ENCODE data around the gene FXR2.
A peak's percentile ranks its signal among the peaks of the same experiment; 100 is the strongest.
"Not testable (repeated sequence)": the region's sequence is repeated elsewhere in the genome, so short reads cannot be mapped to it uniquely, and the experiment has no call there.

Gene FXR2

DNA sequence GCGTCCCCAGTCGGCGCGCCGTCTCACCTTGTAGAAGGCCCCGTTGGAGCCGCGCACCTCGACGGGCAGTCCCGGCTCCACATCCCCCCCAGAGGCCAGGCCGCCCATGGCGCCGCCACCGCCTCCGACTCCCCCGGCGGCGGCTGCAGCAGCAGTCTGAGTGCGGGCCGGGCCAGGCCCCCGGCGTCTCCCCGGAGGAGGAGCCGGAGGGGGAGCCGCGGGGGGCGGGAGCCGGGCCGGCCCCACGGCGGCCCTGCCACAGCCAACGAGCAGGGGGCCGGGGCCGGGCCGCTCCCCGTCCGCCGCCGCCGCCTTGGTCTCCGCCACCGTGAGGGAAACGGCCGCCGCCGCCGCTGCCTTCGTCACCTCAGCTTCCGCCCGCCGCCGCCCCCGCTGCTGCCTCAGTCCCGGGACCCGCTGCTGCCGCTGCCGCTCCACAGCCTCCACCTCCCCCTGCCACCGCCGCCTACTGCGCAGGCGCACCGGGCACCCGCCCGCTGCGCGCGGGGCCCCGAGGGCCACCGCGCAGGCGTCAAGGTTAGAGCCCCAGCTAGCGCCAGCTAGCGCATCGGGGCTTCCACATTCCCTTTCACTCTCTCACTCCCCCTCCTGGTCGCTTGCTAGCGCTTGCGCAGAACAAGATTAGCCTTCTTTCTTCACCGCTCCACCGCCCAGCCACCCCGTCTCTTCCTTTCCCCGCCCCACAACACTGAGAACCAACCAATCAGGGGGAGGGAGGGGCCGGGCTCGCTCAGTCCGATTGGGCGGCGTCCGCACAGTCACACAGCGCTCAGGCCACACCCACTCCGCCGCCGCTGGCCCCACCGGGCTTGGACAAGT, at the start of gene FXR2:
Gene FXR2, minus strand, starts transcription at position 473 of the 840 bp plus-strand sequence. Its CDS starts 365 bp downstream, at position 108.
- peak; percentile 94 for DNase-seq (ENCODE audit: low spot score)

DNA sequence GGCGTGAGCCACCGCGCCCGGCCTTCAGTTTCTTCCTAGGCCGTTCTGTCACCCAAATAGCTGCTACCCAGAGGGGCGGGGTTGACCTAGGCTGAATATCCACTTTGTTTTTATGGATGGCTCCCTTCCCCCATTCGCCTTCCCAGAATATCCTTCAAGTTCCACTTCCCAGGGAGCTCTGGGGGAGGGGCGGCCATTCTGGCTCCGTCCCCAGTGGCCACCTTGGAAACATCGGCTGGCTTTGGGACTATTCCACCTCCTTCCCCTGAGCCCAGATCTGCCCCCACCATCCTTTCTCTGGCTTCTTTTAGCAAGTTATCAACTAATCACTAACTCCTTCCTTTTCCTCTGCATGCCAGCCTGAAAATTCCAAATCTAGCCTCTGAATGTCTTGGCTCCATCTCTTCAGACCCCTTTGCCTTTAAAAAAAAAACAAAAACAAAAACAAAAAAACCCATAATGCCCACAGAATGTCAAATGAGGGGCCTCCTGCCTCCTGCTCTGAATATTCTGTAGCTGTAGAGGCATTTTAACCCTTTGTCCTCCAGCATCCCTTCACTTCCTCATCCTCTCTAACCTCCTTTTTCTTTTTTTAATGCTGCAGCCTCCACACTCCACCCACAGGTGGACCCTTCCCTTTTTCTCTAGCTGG, 42.4 kb upstream of the FXR2 start:
- DNase-seq (ENCODE audit: low spot score) = no peak

DNA sequence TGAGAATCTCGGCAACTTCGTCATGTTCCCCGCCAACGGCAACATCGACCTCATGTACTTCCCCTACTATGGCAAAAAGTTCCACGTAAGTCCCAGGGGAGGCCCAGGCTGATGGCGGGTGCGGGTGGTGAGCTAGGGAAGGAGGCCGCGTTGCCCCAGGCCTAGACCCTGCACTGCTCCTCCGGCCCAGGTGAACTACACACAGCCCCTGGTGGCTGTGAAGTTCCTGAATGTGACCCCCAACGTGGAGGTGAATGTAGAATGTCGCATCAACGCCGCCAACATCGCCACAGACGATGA, 40.8 kb upstream of the FXR2 start:
- DNase-seq (ENCODE audit: low spot score) = no peak

DNA sequence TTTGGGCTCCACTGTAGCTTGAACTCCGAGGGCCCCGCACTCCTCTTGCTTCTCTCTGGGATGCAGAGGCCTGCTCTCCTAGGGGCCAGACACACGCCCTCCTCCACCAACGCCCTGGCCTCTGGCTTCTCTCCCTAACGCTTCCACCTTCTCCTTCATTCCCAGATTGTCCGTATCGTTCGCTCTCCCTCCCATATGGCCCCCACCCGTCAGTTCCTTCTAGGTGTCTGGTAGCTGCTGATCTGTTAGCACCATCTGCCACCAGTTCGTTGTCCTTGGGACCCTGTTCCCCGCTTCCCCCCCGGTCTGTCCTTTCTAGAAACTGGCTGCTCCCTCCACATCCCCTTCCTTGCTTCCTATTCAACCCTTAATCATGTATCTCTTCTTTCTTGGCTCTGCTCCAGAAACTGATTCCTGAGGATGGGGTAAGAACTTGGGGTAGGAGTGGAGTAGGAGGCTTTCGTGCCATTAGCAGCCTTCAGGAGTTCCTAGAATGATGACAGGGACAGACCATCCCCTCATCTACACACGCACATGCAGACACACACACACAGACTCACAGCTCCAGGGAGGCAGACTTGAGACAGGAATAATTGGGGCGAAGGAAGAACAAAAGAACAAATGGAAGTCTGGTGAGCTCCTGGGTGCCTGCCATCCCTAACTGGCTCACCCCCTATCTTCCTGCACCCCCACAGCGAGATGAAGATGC, 40.3 kb upstream of the FXR2 start:
- no peak for DNase-seq (ENCODE audit: low spot score)

DNA sequence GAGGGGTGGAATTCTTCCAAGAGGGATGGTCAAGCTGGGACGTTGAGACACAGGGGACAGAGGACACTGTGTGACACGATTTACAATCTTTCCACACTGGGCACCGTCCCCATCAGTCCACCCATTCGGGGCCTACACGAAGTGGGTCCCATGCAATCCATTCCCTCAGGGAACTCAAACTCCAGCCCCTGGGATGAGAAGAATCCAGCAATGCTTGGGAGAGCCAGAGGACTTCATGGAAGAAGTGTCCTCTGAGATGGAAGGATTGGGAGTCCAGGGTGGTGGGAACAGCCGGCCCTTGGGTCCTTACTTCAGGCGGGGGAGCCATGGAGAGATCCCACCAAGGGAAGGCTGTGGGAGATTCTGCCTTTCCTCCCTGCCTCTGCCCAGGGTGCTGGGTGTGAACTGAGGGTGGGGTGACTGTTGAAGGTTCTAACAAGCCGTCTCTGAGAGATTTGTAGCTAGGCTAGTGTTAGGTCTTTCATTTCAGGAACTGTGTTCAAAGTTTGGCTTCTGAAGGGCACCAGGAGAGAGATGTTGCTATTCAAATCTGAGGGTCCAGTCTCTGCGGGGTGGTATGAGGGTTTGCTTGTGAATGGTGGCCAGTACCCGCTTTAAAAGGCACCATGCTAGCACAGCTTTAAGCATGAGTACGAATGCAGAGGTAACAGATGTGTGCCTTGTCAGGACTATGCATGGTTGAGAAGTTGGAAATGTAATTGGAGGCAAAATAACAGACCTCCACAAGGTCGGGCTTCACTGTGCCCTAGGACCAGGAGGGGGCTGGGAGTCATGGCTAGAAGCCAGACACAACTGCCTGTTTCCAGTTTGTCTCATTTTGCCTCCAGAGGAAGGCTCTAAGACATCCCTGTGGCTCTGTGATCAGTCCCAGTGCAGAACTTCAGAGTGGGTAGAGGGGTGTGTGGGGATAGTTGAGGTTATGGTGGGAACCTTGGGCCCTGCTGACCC, 38.0 kb upstream of the FXR2 start:
- DNase-seq (ENCODE audit: low spot score) = no peak

DNA sequence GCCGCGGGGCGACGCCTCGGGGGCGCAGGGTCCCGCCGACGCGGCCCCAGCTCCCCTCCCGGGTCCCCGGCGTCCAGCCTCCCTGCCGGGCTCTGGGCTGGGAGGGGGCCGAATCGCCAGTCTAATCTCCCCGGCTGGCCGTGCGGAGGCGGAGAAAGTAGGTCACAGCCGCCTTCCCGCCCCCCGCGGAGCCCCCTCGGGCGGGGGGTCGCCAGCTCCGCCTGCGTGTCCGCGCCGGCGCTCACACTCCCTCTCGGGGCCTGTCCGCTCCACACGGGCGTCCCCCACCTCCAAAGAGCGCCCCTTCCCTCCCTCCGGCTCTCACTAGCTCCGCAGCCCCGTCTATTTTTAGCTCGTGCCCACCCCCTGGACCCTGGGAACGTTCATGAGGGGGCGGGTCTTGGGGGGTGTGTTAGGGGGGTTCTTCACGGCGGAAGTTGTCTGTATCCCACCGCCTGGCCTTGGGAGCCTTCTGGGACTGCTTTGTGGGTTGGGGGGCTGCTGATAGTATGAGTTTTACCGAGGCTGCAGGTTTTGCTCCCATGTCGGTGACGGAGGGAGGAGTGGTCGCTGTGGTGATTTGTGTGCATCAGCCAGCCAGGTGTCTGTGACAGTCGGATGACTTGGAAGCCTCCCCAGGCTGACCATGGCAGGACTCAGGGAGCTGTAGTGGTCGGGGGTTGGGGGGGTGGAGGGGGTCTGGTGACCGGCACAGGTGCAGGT, 37.1 kb upstream of the FXR2 start:
- no peak for DNase-seq (ENCODE audit: low spot score)

DNA sequence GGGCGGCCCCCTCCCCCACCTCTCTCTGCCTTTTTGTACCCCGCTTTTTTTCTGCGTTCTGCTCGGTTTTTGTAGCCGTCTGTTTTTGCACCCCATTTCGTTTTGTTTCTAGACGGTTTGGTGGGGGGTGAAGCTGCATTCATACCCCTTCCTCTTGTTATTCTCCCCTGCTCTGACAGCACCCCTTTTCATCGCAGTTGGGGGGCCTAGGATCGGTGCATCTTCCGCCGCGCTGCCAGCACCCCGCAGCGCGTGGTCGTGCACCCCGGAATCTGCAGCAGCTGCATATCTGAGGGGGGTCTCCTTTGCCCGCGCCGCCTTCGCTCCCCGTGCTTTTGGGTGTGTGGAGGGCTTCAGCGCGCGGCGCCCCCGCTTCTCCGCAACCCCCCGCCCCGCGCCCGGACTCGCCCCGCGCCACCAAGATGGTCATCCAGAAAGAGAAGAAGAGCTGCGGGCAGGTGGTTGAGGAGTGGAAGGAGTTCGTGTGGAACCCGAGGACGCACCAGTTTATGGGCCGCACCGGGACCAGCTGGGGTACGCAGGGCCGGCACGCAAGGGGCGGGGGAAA, 36.5 kb upstream of the FXR2 start:
- no peak for DNase-seq (ENCODE audit: low spot score)

DNA sequence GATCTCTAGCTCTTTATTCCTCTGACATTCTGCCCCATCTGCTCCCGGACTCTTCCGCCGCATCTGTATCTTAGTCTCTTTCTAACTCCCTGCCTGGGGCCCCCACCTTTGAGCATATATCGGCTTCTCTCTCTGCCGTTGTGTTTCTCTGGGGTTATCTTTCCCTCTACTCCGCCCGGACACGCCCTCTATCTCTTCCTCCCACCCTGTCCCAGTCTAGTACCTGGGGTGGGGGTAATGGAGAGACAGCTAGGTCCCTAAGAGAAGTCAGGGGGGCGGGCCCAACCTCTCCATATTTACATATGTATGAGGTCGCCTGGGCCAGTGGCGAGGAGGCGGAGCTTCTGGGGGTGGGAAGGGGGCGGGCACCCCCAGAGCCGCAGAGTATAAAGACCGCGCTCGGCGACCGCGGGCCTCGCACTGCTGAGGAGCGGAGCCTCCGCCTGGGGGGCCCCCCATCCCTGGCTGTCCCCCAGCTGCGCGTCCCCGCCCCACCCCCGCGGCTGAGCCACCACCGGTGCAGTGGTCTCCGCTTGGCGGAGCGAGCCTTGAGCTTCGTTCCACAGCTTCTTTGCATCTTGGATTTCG, 35.9 kb upstream of the FXR2 start, which contains the start of gene ATP1B2:
Gene ATP1B2, plus strand, starts transcription at position 418 of the 588 bp plus-strand sequence. CDS start 593 bp downstream, outside the sequence.
- DNase-seq (ENCODE audit: low spot score) = peak; percentile 87

DNA sequence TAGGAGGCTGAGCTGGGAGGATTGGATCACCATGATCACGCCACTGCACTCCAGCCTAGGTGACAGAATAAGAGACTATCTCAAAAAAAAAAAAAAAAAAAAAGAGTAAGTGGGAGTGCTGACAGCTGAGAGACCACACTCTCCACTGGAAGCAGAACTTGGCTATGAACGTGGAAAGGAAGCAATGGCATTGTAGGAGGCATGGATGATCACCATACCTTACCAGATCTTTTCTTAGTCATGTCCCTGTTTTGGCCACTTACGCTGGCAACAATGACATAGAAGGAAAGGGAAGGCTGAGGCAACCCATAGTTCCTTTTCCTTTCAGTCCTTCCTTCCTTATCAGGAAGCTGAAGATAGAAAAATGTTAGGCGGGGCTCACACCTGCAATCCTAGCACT, 32.3 kb upstream of the FXR2 start:
- DNase-seq (ENCODE audit: low spot score) = no peak

DNA sequence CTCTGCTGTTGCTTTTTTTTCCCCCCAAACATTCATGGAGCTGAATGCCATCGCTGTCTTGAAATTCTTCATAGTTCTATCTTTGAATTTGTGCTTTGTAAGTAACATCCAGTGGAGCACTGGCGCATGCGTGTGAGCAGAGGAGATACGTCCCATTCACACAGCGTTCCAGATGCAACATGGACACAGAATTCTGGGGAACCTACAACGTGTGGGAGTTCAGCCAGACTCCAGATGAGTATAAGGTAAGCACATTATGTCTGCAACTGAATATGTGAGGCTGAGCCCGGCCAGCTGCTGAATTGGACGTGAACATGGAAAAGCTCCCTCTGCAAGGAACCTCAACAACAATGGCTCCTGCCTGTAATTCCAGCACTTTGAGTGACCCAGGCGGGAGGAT, 31.8 kb upstream of the FXR2 start:
- no peak for DNase-seq (ENCODE audit: low spot score)

DNA sequence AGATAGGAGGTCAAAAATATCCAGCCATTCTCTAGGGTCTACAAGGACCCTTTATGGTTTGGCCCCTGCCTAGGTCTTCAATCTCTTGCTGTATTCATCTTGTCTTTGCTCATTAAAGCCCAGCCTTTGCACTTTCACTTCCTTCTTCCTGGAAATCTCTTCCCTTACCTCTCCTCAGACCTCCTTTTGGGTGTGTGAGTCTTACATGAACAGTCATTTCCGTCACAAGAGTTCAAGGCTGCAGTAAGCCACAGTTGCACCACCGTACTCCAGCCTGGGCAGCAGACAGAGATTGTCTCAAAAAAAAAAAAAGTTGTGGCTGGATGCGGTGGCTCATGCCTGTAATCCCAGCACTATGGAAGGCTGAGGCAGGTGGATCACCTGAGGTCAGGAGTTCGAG, 30.1 kb upstream of the FXR2 start:
- DNase-seq (ENCODE audit: low spot score) = no peak

DNA sequence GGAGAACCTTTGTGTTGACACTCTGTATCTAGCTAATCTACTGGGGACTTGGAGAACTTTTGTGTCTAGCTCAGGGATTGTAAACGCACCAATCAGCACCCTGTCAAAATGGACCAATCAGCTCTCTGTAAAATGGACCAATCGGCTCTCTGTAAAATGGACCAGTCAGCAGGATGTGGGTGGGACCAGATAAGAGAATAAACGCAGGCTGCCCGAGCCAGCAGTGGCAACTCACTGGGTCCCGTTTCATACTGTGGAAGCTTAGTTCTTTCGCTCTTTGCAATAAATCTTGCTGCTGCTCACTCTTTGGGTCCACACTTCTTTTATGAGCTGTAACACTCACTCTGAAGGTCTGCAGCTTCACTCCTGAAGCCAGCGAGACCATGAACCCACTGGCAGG, 26.9 kb upstream of the FXR2 start:
- not testable (repeated sequence) for DNase-seq (ENCODE audit: low spot score)

DNA sequence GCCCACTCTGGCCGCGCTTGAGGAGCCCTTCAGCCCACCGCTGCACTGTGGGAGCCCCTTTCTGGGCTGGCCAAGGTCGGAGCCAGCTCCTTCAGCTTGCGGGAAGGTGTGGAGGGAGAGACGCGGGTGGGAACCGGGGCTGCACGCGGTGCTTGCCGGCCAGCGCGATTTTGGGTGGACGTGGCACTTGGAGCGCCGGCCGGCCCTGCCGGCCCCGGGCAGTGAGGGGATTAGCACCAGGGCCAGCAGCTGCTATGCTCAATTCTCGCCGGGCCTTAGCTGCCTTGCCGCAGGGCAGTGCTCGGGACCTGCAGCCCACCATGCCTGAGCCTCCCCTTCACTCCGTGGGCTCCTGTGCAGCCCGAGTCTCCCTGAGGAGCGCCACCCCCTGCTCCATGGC, 26.1 kb upstream of the FXR2 start:
- no peak for DNase-seq (ENCODE audit: low spot score)

DNA sequence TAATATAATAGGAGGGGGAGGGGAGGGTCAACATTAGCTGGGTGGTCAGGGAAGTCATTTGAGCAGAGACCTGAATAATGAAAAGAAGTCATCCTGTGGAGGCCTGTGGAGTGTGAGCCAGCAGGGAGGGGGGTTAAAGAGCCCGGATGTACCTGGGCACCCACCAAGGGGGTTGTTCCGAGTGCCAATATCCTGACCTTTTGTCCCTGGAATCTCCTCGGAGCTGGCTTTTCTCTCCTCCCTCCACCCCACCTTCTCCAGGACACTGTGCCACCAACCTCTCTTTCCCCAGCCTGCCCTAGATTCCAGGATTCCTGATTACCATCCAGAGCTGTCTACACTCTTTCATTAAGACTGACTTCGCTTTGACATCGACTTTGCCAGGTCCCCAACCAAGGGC, 21.5 kb upstream of the FXR2 start:
- no peak for DNase-seq (ENCODE audit: low spot score)

DNA sequence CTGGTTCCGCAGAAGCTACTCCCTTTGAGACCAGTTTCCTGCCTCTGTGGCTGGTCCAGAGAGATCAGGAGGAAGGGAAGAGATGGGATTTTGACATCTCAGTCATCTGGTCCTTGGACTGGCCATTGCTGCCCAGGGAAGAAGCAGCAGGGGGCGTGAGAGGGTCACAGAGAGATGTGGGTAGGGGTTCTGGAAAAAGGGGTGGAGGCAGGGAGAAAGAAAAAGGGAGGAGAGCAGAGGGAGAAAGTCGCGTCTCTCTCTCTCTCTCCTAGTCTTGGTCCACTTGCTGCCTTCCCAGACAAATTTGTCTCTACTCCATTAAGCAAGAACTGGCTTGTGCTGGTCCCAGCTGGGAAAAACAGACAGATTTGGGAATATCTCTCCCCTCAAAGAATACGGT, 19.7 kb upstream of the FXR2 start:
- peak; percentile 64 for DNase-seq (ENCODE audit: low spot score)

DNA sequence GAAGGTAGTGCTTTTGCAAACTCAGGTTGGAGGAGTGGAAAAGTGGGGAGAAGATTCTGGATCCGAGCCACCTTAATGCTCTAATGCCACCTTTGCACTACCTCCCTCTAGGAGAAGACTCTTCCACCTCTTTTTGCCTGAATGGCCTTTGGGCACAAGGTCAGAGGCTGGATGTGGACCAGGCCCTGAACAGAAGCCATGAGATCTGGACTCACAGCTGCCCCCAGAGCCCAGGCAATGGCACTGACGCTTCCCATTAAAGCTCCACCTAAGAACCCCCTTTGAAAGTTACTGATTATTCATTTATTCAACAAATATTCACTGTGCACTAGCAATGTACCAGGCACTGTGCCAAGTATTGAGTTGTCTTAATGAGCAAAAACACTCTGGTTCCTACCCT, 18.4 kb upstream of the FXR2 start:
- DNase-seq (ENCODE audit: low spot score) = no peak

DNA sequence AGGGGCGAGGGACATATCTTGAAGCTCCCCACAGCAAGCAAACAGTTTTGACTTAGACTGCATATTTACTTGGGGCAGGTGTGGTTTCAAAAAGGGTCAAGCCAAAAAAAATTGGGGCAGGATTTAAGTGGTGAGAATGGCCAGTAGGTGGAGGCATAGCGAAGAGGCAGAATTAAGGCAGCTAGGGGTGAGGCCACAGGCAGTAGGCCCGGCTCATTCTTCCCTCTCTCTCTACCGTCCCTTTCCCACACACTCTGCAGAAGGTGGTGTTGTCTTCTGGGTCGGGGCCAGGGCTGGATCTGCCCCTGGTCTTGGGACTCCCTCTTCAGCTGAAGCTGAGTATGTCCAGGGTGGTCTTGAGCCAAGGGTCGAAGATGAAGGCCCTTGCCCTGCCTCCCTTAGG, 17.8 kb upstream of the FXR2 start:
- DNase-seq (ENCODE audit: low spot score) = peak; percentile 50

DNA sequence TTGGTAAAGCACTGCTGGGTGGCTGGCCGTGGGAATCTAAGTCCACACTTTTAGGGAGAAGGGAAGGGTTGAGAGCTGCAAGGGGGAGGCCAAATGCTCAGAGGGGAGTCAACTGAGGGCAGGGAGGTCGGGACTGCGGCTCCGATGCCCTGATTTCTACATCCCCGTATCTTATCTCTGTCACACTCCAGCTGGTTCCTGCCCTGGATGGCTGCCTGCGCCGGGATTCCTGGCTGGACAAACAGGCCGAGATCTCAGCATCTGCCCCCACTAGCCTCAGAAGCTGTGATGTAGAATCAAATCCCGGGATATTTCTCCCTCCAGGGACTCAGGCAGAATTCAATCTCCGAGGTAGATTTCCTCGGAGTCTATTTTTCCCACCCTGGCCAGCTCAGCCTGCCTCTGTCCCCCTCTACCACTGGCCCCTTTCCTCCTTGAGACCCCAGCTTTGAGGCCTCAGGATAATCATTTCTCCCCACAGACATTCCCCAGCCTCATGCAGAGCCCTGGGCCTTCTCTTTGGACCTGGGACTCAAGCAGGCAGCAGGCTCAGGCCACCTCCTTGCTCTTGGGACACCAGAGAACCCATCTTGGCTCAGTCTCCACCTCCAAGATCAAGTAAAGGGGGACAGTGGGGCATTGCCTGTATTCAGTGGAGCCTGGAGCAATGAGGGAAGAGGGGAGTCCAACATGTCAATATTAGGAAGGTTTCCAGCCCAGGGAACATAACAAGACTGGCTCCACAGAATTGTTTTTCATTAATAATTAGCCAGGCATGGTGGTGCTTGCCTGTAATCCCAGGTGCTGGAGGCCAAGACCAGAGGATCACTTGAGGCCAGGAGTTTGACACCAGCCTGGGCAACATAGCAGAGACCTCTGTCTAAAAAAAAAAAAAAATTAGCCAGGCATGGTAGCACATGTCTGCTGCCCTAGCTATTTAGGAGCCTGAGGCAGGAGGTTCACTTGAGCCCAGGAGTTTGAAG, 17.0 kb upstream of the FXR2 start:
- DNase-seq (ENCODE audit: low spot score) = no peak

DNA sequence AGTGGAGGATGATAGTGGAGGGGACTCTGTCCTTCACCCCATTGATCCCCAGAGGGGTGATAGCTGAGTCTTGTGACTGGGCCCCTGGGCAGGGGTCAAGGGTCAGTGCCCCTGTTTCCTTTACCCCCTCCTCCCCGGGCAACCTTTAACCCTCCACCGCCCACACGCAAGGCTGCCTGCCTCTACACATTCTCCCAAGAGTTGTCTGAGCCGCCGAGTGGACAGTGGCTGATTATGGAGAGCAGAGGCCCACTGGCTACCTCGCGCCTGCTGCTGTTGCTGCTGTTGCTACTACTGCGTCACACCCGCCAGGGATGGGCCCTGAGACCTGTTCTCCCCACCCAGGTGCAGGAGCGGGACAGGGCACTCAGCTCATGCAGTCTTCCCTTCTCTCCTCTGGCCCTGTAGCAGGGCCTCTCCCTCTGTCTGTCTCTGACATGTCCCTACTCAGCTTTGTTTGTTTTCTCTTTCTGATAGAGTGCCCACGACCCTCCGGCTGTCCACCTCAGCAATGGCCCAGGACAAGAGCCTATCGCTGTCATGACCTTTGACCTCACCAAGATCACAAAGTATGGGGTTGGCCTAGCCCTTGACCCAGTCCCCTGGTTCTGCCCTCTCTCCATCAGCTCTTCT, 15.4 kb upstream of the FXR2 start, which contains the start of gene SHBG:
Gene SHBG, plus strand, starts transcription at position 197 of the 633 bp plus-strand sequence. Its CDS starts 38 bp downstream, at position 235.
- no peak for DNase-seq (ENCODE audit: low spot score)
